GM21423 (cell line): Measurements from ENCODE around the gene PTGDS.

Experiments
- ATAC-seq: cut with Tn5 transposase; IDR thresholded peaks from one replicate; pipeline ENCODE4 v1.9.1; 2021; ENCODE audit warnings: mild to moderate bottlenecking, moderate library complexity; ENCODE audit not compliant: unreplicated experiment

PTGDS gene

GRCh38 chr9:137007108-137007815 lies 30.0 kb downstream of the PTGDS start:
- no peak for ATAC-seq

- no peak for ATAC-seq
These were observed 30.5 kb downstream of the PTGDS start for GRCh38 chr9:137007816-137008270.

DNA sequence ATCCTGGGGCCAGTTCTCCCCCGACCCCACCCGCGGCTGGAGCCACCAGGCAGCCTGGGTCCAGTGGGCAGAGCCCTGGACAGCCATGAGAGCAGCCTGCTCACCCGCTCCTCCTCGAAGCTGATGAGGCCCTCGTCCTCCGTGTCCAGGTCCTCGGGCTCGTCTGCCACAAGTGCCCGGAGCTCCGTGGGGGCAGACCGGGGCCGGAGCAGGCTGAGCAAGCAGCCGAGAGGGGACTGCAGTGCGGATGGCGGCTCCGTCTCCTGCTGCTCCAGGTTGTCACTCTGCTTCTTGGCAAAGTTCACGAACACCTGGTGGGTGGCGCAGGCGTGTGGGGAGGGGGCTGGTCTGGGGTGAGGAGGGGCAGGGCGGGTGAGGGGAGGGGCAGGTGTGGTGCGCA lies 31.0 kb downstream of the PTGDS start:
- no peak for ATAC-seq

- ATAC-seq: no peak
These were observed 31.9 kb downstream of the PTGDS start for GRCh38 chr9:137009217-137009616.

DNA sequence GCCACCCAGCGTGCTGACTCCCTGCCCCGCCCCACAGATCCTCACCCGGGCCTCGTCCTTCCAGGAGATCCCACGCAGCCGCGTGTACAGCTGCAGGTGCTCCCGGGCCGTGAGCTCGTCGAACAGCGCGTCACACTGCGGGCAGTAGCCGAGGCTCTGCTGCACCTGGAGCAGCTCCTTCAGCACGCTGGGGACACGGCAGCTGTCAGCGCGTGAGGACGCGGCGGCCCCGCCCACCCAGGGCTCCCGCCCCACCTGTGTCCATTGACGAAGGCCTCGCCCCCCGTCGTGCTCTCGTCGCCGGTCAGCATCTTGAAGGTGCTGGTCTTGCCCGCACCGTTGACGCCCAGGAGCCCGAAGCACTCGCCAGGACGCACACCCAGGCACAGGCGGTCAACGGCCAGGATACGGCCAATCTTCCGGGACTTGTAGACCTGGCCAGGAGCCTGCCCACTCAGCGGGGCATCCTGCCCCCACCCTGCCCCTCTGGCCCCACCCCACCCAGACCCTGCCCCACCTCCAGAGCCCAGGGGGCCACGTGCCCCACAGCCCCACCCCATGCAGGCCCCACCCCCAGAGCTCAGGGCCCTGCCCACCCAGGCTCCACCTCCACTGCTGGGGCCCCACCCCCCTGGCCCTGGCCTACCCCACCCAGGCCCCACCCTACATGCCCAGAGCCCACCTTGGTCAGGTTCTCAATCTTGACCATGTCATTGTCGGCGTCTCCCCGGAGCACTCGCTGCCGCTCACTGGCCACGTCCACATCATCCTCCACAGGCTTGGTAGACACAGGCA lies 32.8 kb downstream of the PTGDS start:
- no peak for ATAC-seq

GRCh38 chr9:137011156-137011555 lies 33.9 kb downstream of the PTGDS start:
- no peak for ATAC-seq

GRCh38 chr9:137011907-137012675 lies 34.8 kb downstream of the PTGDS start:
- no peak for ATAC-seq

DNA sequence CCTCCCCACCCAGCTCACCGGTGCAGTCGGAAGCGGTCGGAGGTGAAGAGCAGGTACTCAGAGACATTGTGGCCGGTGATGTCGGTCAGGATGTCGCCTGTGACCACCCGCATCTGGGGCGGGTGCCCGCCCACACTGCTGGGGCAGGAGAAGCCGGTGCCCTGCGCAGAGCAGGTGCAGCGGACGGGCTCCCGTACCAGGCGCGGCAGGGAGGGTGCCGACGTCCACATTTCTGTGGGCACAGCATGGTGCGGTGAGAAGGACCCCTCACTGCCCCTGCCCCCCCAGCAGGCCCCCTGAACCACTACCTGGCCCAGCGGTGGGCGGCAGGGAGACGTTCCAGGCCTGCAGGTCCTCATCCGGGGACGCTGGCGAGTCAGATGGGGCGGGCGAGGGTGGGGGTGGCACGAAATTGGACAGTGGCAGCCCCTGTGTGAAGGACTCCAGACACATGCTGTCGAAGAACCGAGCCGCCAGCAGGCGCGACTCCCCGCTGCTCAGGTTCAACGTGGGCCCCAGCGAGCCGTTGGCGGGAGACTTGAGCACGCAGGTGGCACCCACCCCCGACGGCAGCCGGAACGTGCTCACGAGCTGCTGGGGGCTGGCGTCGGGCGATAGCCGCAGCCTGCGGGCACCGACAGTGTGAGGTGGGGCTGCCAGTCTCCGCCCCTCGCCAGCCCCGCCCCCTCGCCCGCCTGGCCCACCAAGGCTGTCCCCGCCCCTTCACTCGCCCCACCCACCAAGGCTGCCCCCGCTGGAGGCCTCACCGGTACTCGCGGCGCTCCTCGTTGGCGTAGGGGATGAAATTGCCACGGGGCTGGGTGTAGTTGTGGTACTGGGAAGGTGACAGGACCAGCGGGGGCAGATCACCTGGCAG lies 35.6 kb downstream of the PTGDS start:
- ATAC-seq: no peak

DNA sequence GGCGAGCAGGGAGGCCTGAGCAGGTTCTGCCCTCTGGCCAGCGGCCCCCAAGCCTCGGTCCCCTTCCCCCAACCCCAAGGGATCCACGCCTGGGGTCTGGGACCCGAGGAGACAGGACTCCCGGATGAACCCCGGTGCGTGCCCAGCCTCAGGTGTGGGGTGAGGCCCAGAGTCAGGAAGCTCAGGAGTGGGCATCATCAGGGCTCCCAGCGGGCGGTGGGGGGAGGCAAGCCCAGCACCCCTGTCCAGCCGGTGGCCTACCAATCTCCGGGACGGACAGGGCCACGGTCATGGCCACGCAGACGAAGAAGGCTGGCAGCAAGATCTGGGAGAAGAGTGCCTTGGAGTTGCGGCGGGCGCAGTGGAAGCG lies 36.3 kb downstream of the PTGDS start:
- ATAC-seq: no peak

DNA sequence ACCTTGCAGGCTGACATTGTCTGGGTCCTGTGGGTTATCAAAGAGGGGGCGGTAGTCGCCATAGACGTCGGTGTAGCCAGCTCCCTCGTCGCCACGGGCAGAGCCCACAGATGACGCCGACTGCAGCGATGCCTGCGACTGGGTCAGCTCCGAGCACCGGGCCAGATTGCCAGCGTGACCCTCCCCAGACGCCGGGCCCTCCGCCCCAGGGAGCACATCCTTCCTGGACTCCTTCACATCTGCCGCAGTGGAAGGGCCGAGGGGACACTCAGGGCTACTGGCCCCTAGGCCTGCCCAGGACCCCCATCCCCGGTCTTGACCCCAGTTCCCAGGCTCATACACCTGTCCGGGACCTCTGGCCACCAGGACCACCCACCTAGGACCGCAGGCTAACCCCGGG lies 36.9 kb downstream of the PTGDS start:
- no peak for ATAC-seq

DNA sequence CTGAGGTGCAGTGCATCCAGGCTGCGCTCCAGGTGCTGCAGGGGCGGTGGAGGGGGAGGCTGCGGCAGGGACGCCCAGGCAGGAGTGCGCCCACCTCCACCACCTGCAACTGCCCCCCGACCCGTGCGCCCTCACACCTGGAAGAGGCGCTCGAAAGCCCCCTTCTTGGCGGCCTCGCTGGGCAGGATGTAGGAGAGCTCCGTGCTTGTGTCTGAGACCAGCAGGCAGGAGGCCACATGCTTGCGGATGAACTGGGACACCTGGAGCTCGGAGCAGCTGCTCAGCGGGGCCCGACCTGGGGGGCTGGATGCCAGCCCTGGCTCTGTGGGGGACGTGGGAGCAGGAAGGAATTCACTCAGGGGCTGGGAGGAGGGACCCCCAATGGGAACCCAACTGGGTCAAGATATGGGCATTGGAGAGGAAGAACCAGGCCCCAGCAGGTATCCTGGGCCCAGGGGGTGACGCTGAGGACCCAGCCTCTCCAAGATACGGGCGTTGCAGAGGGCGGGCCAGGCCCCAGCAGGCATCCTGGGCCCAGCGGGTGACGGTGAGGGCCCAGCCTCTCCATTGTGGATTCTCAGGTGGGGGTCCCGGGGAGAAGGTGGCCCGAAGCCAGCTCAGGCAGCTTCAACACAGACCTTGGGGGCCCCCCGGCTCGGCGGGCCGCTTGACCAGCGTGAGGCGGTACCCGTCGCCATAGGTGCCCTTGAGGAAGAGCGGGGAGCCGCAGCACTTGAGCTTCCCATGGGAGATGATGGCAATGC lies 37.7 kb downstream of the PTGDS start:
- ATAC-seq: no peak

GRCh38 chr9:137015540-137015930 lies 38.2 kb downstream of the PTGDS start:
- ATAC-seq: no peak

DNA sequence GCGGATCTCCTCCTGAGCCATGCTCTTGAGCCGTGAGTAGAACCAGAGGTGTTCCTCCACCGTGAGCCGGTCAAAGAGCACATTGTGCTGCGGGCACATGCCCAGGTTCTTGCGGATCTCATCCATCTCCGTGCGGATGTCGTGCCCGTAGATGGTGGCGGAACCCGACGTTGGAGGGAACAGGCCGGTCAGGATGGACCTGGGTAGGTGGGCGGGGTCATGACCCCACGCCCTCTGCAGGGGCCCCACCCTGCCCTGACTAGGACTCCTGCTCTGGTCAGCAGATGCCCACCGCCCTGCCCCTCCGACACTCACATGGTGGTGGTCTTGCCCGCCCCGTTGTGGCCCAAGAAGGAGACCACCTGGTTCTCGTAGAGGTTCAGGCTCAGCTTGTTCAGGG lies 38.7 kb downstream of the PTGDS start:
- no peak for ATAC-seq

GRCh38 chr9:137016436-137016835 lies 39.1 kb downstream of the PTGDS start:
- no peak for ATAC-seq

DNA sequence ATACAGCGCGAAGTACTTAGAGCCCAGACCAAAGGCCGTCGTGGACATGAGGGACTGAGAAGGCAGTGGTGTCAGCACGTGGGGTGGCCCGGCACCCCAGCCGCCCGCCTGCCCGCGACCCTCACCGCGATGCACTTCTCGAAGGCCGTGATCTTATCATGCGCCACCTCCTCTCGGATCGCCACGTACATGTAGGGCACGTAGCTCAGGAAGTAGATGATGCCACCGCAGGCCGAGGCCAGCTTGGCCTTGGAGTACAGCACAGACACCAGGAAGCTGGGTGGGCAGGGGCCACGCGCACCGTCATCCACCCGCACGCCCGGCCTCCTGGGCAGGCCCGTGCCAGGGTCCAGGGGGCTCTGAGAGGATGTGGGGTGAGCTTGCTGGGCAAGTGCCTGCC lies 39.8 kb downstream of the PTGDS start:
- no peak for ATAC-seq

DNA sequence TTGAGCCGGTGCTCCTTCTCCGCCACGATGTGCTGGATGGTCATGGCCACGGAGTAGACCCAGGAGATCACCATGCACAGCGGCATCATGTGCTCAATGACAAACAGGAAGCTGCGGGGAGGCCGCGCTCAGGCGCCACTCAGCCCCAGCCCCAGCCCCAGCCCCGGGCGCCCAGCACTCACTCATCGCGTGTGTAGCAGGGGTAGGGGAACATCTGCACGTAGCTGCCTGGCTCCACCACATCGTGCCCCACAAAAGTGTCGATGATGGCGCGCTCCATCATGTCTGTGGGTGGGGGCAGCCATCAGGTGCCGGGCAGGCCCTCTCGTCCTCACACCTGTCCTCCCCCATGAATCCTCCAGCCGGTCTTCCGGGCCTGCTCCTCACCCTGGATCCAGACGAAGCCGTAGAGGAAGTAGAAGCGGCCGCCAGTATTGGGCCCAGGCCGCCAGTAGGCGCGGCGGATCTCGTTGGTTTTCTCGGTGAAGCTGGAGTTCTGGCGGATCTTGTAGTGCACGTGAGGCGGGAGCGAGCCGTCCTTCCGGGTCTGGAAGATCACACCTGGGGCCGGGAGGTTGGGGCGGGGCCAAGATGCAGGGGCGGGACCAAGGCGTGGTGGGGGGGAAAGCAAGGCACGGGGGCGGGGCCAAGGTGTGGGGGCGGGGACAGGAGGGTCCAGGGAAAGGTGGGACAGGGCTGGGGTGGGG lies 40.6 kb downstream of the PTGDS start:
- no peak for ATAC-seq

DNA sequence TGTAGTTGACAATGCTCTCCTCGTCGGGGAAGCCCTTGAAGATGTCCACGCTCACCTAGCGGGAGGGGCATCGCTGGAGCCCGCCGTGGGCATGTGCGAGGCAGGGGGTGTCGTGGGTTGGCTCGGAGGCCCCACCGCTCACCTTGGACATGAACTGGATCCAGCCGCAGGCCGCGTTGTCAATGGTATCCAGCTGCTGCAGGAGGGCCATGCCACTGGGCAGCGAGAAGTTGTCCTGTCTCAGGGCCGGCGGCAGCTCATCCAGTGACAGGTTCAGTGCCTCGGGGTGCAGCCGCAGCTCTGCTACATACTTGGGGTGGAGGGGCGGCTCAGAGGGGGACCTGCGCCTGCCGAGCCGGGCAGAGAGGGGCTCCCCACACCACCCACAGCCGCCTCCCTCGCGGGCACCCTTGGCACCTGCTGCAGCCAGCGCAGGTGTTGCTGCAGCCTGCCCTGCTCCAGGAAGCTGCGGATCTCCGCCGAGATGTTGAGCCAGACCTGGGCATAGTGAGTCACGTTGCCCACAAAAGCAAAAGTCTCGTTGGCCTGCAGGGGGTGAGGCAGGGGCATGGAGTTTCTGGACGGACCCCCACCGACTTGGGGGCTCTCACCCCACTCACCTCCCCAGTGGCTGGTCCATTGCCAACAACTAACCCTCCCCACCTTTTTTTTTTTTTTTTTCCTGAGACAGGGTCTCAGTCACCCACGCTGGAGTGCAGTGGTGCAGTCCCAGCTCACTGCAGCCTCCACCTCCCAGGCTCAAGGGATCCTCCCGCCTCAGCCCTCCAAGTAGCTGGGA lies 41.7 kb downstream of the PTGDS start:
- ATAC-seq: no peak

DNA sequence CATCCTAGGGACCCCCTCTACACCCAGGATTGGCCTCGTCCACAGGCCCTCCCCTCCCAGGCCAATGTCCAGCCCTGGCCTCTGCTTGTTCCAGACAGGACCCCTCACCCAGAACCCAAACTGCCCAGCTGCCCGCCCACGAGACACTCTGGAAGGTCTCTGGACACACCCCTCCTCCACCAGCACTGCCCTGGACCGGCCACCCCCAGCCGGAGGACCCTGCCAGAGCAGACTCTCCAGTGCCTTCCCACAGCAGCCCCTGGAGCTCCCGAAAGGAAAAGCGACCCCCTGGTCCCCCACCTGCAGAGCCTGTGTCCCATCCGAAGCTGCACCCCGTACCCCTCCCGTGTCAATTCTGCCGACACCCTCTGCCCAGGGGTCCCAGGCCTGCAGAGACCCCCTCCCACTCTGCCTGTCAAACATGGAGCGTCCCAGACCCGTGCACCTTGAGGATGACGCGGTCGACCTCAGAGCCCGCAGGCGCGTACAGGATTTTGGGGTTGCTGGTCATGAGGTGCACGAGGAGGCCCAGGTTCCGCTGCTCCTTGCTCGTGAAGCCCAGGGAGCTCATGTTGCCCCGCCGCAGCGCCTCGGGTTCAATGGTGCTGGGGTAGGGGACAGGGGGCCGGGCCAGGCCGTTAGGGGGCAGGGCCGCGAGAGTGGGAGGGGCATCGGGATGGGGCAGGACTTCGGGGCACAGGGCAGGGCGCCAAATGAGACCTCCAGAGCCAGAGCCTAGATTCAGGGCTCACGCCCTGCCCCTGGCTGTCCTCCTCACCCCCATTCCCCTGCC lies 42.8 kb downstream of the PTGDS start:
- no peak for ATAC-seq
